H1 (cell line): ENCODE measurements around the gene NXNL2. TPM values are rescaled to one million over a fixed set of nuclear protein-coding genes. Genes with fewer than 3 reads are reported as not detected.

Source experiments
- CTCF ChIA-PET: fragments of 300-600 bp; sonication (Branson Sonifier 250); formaldehyde crosslinking; loops from one replicate; lab custom pipeline; 2021; ENCODE audit not compliant: partially characterized antibody; lab: Charles Lee
- POLR2A ChIA-PET: fragments of 300-600 bp; sonication (Branson Sonifier 250); formaldehyde crosslinking; loops from one replicate; lab custom pipeline; 2021; ENCODE audit warnings: inconsistent platforms; ENCODE audit not compliant: partially characterized antibody; lab: Charles Lee
- DNase-seq, 2 experiments: peaks; one replicate each; pipeline versions ENCODE4 v3.0.0 to v3.0.0-alpha.2; 2010 to 2022; ENCODE audit warnings: low spot score in 2 of 2, low read depth in 1 of 2, mixed read lengths in 1 of 2
- FAIRE-seq: peaks from 2 replicates; lab custom pipeline; 2011; peaks lifted over from hg19 to GRCh38; lab: Jason Lieb, UNC
- H2AFZ ChIP-seq: 2 replicates; pipeline ENCODE4 v1.8.1; 2012; ENCODE audit warnings: low read length, inconsistent platforms
- H2AK5ac ChIP-seq: 2 replicates; pipeline ENCODE4 v1.6.1; 2013; ENCODE audit warnings: low read depth, low read length
- H2BK120ac ChIP-seq: replicated peaks from 2 replicates; pipeline ENCODE3; 2013; ENCODE audit warnings: low read depth, low read length, inconsistent platforms
- H2BK12ac ChIP-seq: 2 replicates; pipeline ENCODE4 v1.6.1; 2013; ENCODE audit warnings: low read depth, low read length
- H2BK15ac ChIP-seq: 2 replicates; pipeline ENCODE4 v1.6.1; 2013; ENCODE audit warnings: low read length
- H2BK20ac ChIP-seq: 2 replicates; pipeline ENCODE4 v1.6.1; 2013; ENCODE audit warnings: low read length
- H2BK5ac ChIP-seq: 2 replicates; pipeline ENCODE4 v1.6.1; 2013; ENCODE audit warnings: low read depth, low read length
- H3K14ac ChIP-seq: 2 replicates; pipeline ENCODE4 v1.6.1; 2013; ENCODE audit warnings: inconsistent platforms; ENCODE audit not compliant: insufficient read length
- H3K18ac ChIP-seq: 2 replicates; pipeline ENCODE4 v1.6.1; 2013; ENCODE audit warnings: low read length; ENCODE audit errors: extremely low read depth
- H3K23ac ChIP-seq: 2 replicates; pipeline ENCODE4 v1.6.1; 2013; ENCODE audit warnings: inconsistent platforms; ENCODE audit not compliant: insufficient read length
- H3K23me2 ChIP-seq: 2 replicates; pipeline ENCODE4 v1.6.1; 2013; ENCODE audit warnings: low read depth, low read length
- H3K27ac ChIP-seq: 2 replicates; pipeline ENCODE4 v1.6.1; 2011; ENCODE audit warnings: low read depth, low read length, inconsistent platforms
- H3K27me3 ChIP-seq, 4 experiments: replicated peaks in 1 of 4; 1 replicate in 1 of 4; 2 replicates in 3 of 4; pipeline versions ENCODE4 v1.6.1 to v1.8.1; 2011 to 2013; ENCODE audit warnings: low read length in 3 of 4, mild to moderate bottlenecking in 3 of 4, inconsistent platforms in 2 of 4, mixed read lengths in 2 of 4, moderate library complexity in 1 of 4; ENCODE audit not compliant: control insufficient read depth in 3 of 4, insufficient read depth in 3 of 4; ENCODE audit errors: extremely low read depth in 1 of 4
- H3K36me3 ChIP-seq, 4 experiments: 2 replicates each; pipeline versions ENCODE4 v1.6.1 to v1.8.1; 2011 to 2013; ENCODE audit warnings: mild to moderate bottlenecking in 4 of 4, low read length in 3 of 4, moderate library complexity in 2 of 4, control low read depth in 1 of 4, inconsistent platforms in 1 of 4; ENCODE audit not compliant: insufficient read depth in 4 of 4, control insufficient read depth in 2 of 4
- H3K4ac ChIP-seq: replicated peaks from 2 replicates; pipeline ENCODE3; 2013; ENCODE audit warnings: low read length, low read depth, mixed read lengths, inconsistent platforms; ENCODE audit not compliant: insufficient read length
- H3K4me1 ChIP-seq, 4 experiments: replicated peaks in 1 of 4; 1 replicate in 1 of 4; 2 replicates in 3 of 4; pipeline versions ENCODE4 v1.6.1 to v1.8.1; 2011 to 2013; ENCODE audit warnings: low read length in 3 of 4, inconsistent platforms in 2 of 4, mixed read lengths in 1 of 4; ENCODE audit not compliant: insufficient read depth in 4 of 4, control insufficient read depth in 3 of 4
- H3K4me2 ChIP-seq, 2 experiments: 2 replicates each; pipeline versions ENCODE4 v1.6.1 to v1.8.1; 2011 to 2013; ENCODE audit warnings: low read depth in 2 of 2, low read length in 2 of 2, control low read depth in 1 of 2, inconsistent platforms in 1 of 2, mild to moderate bottlenecking in 1 of 2; ENCODE audit not compliant: insufficient read depth in 1 of 2
- H3K4me3 ChIP-seq, 4 experiments: fragments of 200-600, 300-600 bp in 1 of 4; sonication (generic), shearing (Covaris generic), sonication (Bioruptor Twin) in 1 of 4; 2 replicates each; pipeline versions ENCODE4 v1.5.1 to v1.8.1; 2011 to 2016; ENCODE audit warnings: low read length in 4 of 4, low read depth in 3 of 4, control low read depth in 2 of 4, inconsistent platforms in 2 of 4, mild to moderate bottlenecking in 2 of 4, mixed read lengths in 1 of 4, moderate library complexity in 1 of 4; ENCODE audit not compliant: insufficient read depth in 2 of 4; ENCODE audit errors: extremely low read depth in 1 of 4
- H3K56ac ChIP-seq: replicated peaks from 2 replicates; pipeline ENCODE3; 2013; ENCODE audit warnings: low read depth, mild to moderate bottlenecking, mixed read lengths, low read length, inconsistent platforms; ENCODE audit not compliant: insufficient read length
- H3K79me1 ChIP-seq: 2 replicates; pipeline ENCODE4 v1.6.1; 2013; ENCODE audit warnings: low read depth, low read length, control low read depth
- H3K79me2 ChIP-seq, 2 experiments: 2 replicates each; pipeline versions ENCODE4 v1.6.1 to v1.8.1; 2012 to 2013; ENCODE audit warnings: low read length in 2 of 2, mild to moderate bottlenecking in 2 of 2, inconsistent platforms in 1 of 2; ENCODE audit not compliant: insufficient read depth in 2 of 2, control insufficient read depth in 1 of 2
- H3K9ac ChIP-seq, 4 experiments: replicated peaks in 1 of 4; 1 replicate in 1 of 4; 2 replicates in 3 of 4; pipeline versions ENCODE4 v1.6.1 to v1.8.1; 2011 to 2013; ENCODE audit warnings: low read depth in 3 of 4, low read length in 3 of 4, control low read depth in 2 of 4, mild to moderate bottlenecking in 2 of 4, moderate library complexity in 2 of 4, inconsistent platforms in 1 of 4; ENCODE audit errors: extremely low read depth in 1 of 4
- H3K9me3 ChIP-seq, 2 experiments: 2 replicates each; pipeline versions ENCODE4 v1.6.1 to v1.8.1; 2012 to 2013; ENCODE audit warnings: mild to moderate bottlenecking in 2 of 2, moderate library complexity in 2 of 2, control low read depth in 1 of 2, inconsistent platforms in 1 of 2, low read depth in 1 of 2, low read length in 1 of 2, mixed read lengths in 1 of 2; ENCODE audit not compliant: insufficient read depth in 2 of 2
- H4K20me1 ChIP-seq, 2 experiments: replicated peaks in 1 of 2; 2 replicates each; pipeline versions ENCODE3 to v1.8.1; 2011 to 2013; ENCODE audit warnings: inconsistent platforms in 2 of 2, low read length in 2 of 2, mild to moderate bottlenecking in 1 of 2; ENCODE audit not compliant: insufficient read depth in 2 of 2, control insufficient read depth in 1 of 2
- H4K5ac ChIP-seq: 2 replicates; pipeline ENCODE4 v1.6.1; 2013; ENCODE audit warnings: low read length, low read depth, mixed read lengths, inconsistent platforms; ENCODE audit not compliant: insufficient read length
- H4K8ac ChIP-seq: 2 replicates; pipeline ENCODE4 v1.8.0; 2013; ENCODE audit warnings: mild to moderate bottlenecking, moderate library complexity, low read length, inconsistent platforms; ENCODE audit not compliant: insufficient read depth; ENCODE audit errors: extremely low read depth
- H4K91ac ChIP-seq: replicated peaks from 2 replicates; pipeline ENCODE3; 2013; ENCODE audit warnings: low read length, mixed read lengths, inconsistent platforms; ENCODE audit not compliant: insufficient read length
- BACH1 ChIP-seq: IDR thresholded peaks from 2 replicates; pipeline ENCODE4 v1.6.1; 2012; ENCODE audit warnings: low read length, improper control_type of control experiment
- BCL11A ChIP-seq, 2 experiments: IDR thresholded peaks; one replicate each; pipeline ENCODE4 v1.6.1; 2011; ENCODE audit warnings: low read depth in 2 of 2, low read length in 2 of 2, mild to moderate bottlenecking in 2 of 2
- CBX5 ChIP-seq: fragments of 300-800, 300-1000 bp; sonication (generic); IDR thresholded peaks from 2 replicates; pipeline ENCODE4 v1.7.1; 2016; ENCODE audit warnings: antibody characterized with exemption, low read length, low read depth
- HDAC2 ChIP-seq, 2 experiments: fragments of 300-600 bp in 1 of 2; sonication (generic) in 1 of 2; IDR thresholded peaks; 2 replicates each; pipeline ENCODE4 v1.6.1; 2011 to 2012; ENCODE audit warnings: low read depth in 2 of 2, low read length in 2 of 2, mild to moderate bottlenecking in 2 of 2, moderate library complexity in 2 of 2, borderline replicate concordance in 1 of 2, inconsistent platforms in 1 of 2
- HDAC6 ChIP-seq: IDR thresholded peaks from one replicate; pipeline ENCODE4 v1.7.1; 2012; ENCODE audit warnings: low read depth, mild to moderate bottlenecking, inconsistent platforms, low read length, moderate library complexity
- KDM5A ChIP-seq: fragments of 200-600 bp; IDR thresholded peaks from 2 replicates; pipeline ENCODE4 v1.7.1; 2012; ENCODE audit warnings: mild to moderate bottlenecking, low read length, inconsistent platforms, mixed read lengths
- POU5F1 ChIP-seq: IDR thresholded peaks from 2 replicates; pipeline ENCODE4 v1.6.1; 2011; ENCODE audit warnings: low read depth, mild to moderate bottlenecking, low read length, moderate library complexity
- RAD21 ChIP-seq, 2 experiments: IDR thresholded peaks in 1 of 2; conservative IDR thresholded peaks in 1 of 2; 2 replicates each; pipeline ENCODE4 v1.6.1; 2011; ENCODE audit warnings: low read depth in 2 of 2, low read length in 2 of 2, improper control_type of control experiment in 1 of 2, inconsistent platforms in 1 of 2, mild to moderate bottlenecking in 1 of 2, moderate library complexity in 1 of 2
- RXRA ChIP-seq: IDR thresholded peaks from 2 replicates; pipeline ENCODE4 v1.6.1; 2011; ENCODE audit warnings: low read depth, mild to moderate bottlenecking, low read length, moderate library complexity; ENCODE audit not compliant: insufficient read depth
- SIRT6 ChIP-seq: IDR thresholded peaks from one replicate; pipeline ENCODE4 v1.7.1; 2012; ENCODE audit warnings: low read length, inconsistent platforms
- SUZ12 ChIP-seq: fragments of 200-600 bp; sonication (generic); IDR thresholded peaks from 2 replicates; pipeline ENCODE4 v1.6.1; 2012; ENCODE audit warnings: mild to moderate bottlenecking, inconsistent platforms, low read length, moderate library complexity, mixed read lengths
- TAF1 ChIP-seq: IDR thresholded peaks from 2 replicates; pipeline ENCODE4 v1.6.1; 2011; ENCODE audit warnings: mild to moderate bottlenecking, low read depth, low read length
- TAF7 ChIP-seq: optimal IDR thresholded peaks from 2 replicates; pipeline ENCODE3; 2011; ENCODE audit warnings: low read depth, mild to moderate bottlenecking, inconsistent platforms, low read length, moderate library complexity, borderline replicate concordance
- WGBS, 2 experiments: shearing (Covaris generic) in 1 of 2; methylation state at CpG; one replicate each; pipeline versions ENCODE4 v1.1.6 to v1.1.7; 2013 to 2015; ENCODE audit warnings: low lambda C conversion rate in 2 of 2, mixed read lengths in 2 of 2, inconsistent platforms in 1 of 2, low coverage in 1 of 2, missing lambda C conversion rate in 1 of 2; ENCODE audit not compliant: insufficient replicate concordance in 2 of 2, insufficient coverage in 1 of 2, insufficient read length in 1 of 2; ENCODE audit errors: extremely low coverage in 1 of 2, missing lambda C conversion rate in 1 of 2; 5-methylcytosine and 5-hydroxymethylcytosine counted together
- polyA plus RNA-seq, 7 experiments: library from polyadenylated mRNA; depleted of rRNA in 3 of 7; stranded (reverse) in 5 of 7; unstranded in 2 of 7; fragments of >200 nt in 5 of 7; fragments of 200-250 nt in 2 of 7; gene quantifications; 1 replicate in 5 of 7; 2 replicates in 1 of 7; 4 replicates in 1 of 7; pipeline versions ENCODE4 v1.2.1 to v1.2.3, GENCODE V29; 2011 to 2013; ENCODE audit warnings: missing spikeins in 2 of 7, mixed read lengths in 2 of 7
- total RNA-seq: library from RNA; stranded (reverse); fragmentation: NEBNext Ultra II Directional; extraction: Animal tissue kit (Norgen Biotek cat#: 25700); gene quantifications from 2 replicates; pipeline ENCODE4 v1.2.1, GENCODE V29; 2021

Gene NXNL2
- total and polyA plus RNA-seq, 2 of the 8 experiments (the other 6 are each of a cell fraction or from before 2014, with no cell fraction given), result 1.9 to 2.6 TPM

DNA sequence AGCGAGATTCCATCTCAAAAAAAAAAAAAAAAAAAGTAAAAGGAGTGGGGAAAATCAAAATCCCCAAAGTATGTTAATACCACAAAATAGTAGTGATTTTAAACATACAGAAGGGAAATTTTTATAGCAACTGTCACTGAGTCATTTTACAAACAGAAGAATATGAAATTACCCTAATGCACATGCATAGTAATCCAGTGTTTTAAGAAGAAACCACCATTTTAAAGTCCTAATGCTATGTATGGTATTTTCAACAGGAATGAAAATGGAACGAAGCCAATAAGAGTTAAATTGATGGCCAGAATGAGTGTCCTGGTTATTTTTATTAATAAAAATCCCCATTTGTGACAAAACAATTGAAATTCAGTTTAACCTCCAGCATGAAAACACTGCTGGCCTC, 26.7 kb upstream of the NXNL2 start:
- DNase-seq, result no peak
- H3K9ac ChIP-seq, result no peak overlapping the region
- H3K9me3 ChIP-seq, result peaks cover 4 to 5% of the 10 kb centered on the region in 2 experiments; a peak in 2 of 4 replicates
- no peak overlapping the region for H3K4me3 ChIP-seq
- no peak overlapping the region for H2AFZ ChIP-seq
- H2AK5ac ChIP-seq, result no peak overlapping the region
- ChIA-PET CTCF (no interaction called here), POLR2A (no interaction called here)
- no peak overlapping the region for H2BK12ac ChIP-seq
- H4K5ac ChIP-seq, result no peak overlapping the region
- WGBS, 2 experiments, result 97% methylated on average over 1 of the region's 2 CpGs; no CpG with 5 or more reads in 1 of the 2 experiments
- H3K4me1 ChIP-seq, result peaks cover 0 to 4% (median 0%) of the 10 kb centered on the region in 4 experiments; a peak in 2 of 7 replicates
- H2BK15ac ChIP-seq, result no peak overlapping the region
- no peak overlapping the region for H4K91ac ChIP-seq
- H3K23ac ChIP-seq, result no peak overlapping the region
- H3K27me3 ChIP-seq, result no peaks in the 10 kb centered on the region; a peak in 1 of 7 replicates
- no peaks in the 10 kb centered on the region; the same call in 1 of the 2 replicates for H3K79me1 ChIP-seq
- no peaks in the 10 kb centered on the region for H3K79me2 ChIP-seq
- no peak overlapping the region for H3K4ac ChIP-seq
- no peak overlapping the region for H3K27ac ChIP-seq
- no peak overlapping the region for H2BK5ac ChIP-seq
- peaks cover 0 to 4% of the 10 kb centered on the region in 2 experiments for H4K20me1 ChIP-seq
- no peak overlapping the region for H3K14ac ChIP-seq
- H3K36me3 ChIP-seq, result no peaks in the 10 kb centered on the region; a peak in 1 of 8 replicates
- no peak overlapping the region for H2BK20ac ChIP-seq
- H3K4me2 ChIP-seq, result no peak overlapping the region
- no peak overlapping the region for H3K56ac ChIP-seq
- TF ChIP-seq SIRT6 (no peak), KDM5A (no peak), TAF7 (no peak), HDAC2 (IDR thresholded peaks at IDR 0.05; ENCODE audit: borderline replicate concordance in 1 of 2, low read depth in 2 of 2, low read length in 2 of 2) (no peak), RXRA (no peak), TAF1 (no peak), HDAC6 (no peak), SUZ12 (no peak), BACH1 (no peak), POU5F1 (no peak), BCL11A (IDR thresholded peaks at IDR 0.05; ENCODE audit: low read depth in 2 of 2, low read length in 2 of 2) (no peak), RAD21 (IDR thresholded peaks at IDR 0.05 in 1 of 2, conservative IDR thresholded peaks at IDR 0.05 in 1 of 2; ENCODE audit: low read depth in 2 of 2, low read length in 2 of 2) (no peak), CBX5 (no peak)
- H3K23me2 ChIP-seq, result peaks cover 4% of the 10 kb centered on the region; the same call in 1 of the 2 replicates
- no peak overlapping the region for H3K18ac ChIP-seq
- no peak overlapping the region for H2BK120ac ChIP-seq
- no peak for FAIRE-seq
- H4K8ac ChIP-seq, result no peak overlapping the region
